Mesenteric fat pad (tissue), 1 donor: Measurements from ENCODE around the gene SLC46A2. TPM values are rescaled to one million over a fixed set of nuclear protein-coding genes. Genes with fewer than 3 reads are reported as not detected.

Experiments
- DNase-seq: peaks from one replicate; pipeline ENCODE4 v3.0.0-alpha.2; 2020; ENCODE audit warnings: low spot score
- total RNA-seq: library from RNA; stranded (reverse); fragmentation: NEBNext Ultra II Directional; extraction: Animal tissue kit (Norgen Biotek cat#: 25700); gene quantifications from one replicate; pipeline ENCODE4 v1.2.1, GENCODE V29; 2021
- donor health status: DM: yes; HTN: yes; CAD: no.

Gene SLC46A2
- total RNA-seq, 1 donor from 2014 or later: 0.35 TPM

DNA sequence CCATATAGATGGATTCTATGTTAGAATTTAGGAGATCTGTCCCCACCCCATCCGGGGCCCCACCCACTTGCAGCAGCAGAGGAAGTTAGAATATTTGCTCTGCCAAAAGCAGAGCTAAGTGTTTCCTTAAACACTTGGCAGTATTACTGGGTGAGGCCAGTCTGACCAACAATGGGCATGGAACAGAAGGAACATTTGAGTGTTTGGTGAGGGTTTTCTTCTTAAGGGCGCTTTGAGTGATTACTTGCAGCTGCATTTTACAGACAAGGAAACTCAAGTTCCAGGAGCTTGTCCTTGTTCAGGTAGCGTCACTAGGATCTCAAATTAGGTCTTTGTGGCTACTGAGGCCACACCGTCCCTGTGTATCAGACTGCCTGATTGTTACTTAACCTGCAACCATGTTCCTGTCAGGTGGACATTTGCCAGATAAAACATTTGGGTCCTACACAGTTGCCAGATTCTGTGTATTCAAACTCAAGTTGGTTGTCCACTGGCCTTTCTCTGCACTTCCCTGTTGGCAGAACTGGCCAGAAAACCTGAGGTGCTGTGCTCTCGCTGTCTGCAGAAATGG lies 59.3 kb downstream of the SLC46A2 start:
- DNase-seq: no peak

Other genes with a start within 250 kb of the SLC46A2 start
- gene INIP, start 172.8 kb downstream of the SLC46A2 start, total RNA-seq: 17.2 TPM
- 13.9 TPM for gene SNX30, start 140.1 kb downstream of the SLC46A2 start, total RNA-seq
- gene ZNF883, start 121.3 kb upstream of the SLC46A2 start, total RNA-seq: 2.5 TPM
- 2.0 TPM for gene ZFP37, start 165.8 kb upstream of the SLC46A2 start, total RNA-seq